Panc1 (cell line): ENCODE measurements around the gene CEP131. TPM values are rescaled to one million over a fixed set of nuclear protein-coding genes. Genes with fewer than 3 reads are reported as not detected.

Experiments used
- ATAC-seq: fragments of 200-7000 bp; cut with Tn5 transposase; 2 replicates; pipeline ENCODE4 v1.9.1; 2020; ENCODE audit warnings: mild to moderate bottlenecking, moderate library complexity
- BruUV-seq: library from RNA; stranded (reverse); fragments of 400-500 nt; replicated peaks from 2 replicates; lab custom pipeline; 2021; lab: Mats Ljungman, UMichigan
- CTCF ChIA-PET: fragments of 300-600 bp; sonication (Branson Sonifier 250); formaldehyde crosslinking; loops from one replicate; lab custom pipeline; 2022; ENCODE audit warnings: antibody characterized with exemption; lab: Charles Lee
- POLR2A ChIA-PET: fragments of 300-600 bp; sonication (Branson Sonifier 250); formaldehyde crosslinking; loops from one replicate; lab custom pipeline; 2022; ENCODE audit warnings: antibody characterized with exemption; lab: Charles Lee
- DNase-seq: peaks from one replicate; pipeline ENCODE4 v3.0.0-alpha.2; 2010; ENCODE audit warnings: low read depth, low spot score
- H3K27ac ChIP-seq: 2 replicates; pipeline ENCODE4 v1.5.1; 2011; ENCODE audit warnings: mild to moderate bottlenecking, low read length, inconsistent platforms
- H3K27me3 ChIP-seq: fragments of 200-500 bp; sonication (Bioruptor generic); 2 replicates; pipeline ENCODE4 v1.6.0; 2014; ENCODE audit warnings: low read length, inconsistent platforms; ENCODE audit not compliant: control insufficient read depth, insufficient read depth
- H3K36me3 ChIP-seq: fragments of 200-500 bp; sonication (Bioruptor generic); 2 replicates; pipeline ENCODE4 v1.5.1; 2014; ENCODE audit warnings: inconsistent platforms, mild to moderate bottlenecking, low read length, moderate library complexity; ENCODE audit not compliant: control insufficient read depth, insufficient read depth
- H3K4me1 ChIP-seq: 2 replicates; pipeline ENCODE4 v1.5.1; 2011; ENCODE audit warnings: inconsistent platforms, mild to moderate bottlenecking, low read length, moderate library complexity; ENCODE audit not compliant: control insufficient read depth, insufficient read depth
- H3K4me3 ChIP-seq, 2 experiments: 2 replicates each; pipeline ENCODE4 v1.5.1; 2011 to 2012; ENCODE audit warnings: low read depth in 2 of 2, low read length in 2 of 2, mild to moderate bottlenecking in 2 of 2, inconsistent platforms in 1 of 2, moderate library complexity in 1 of 2
- H3K9me3 ChIP-seq: fragments of 200-500 bp; sonication (Bioruptor generic); 2 replicates; pipeline ENCODE4 v1.5.1; 2014; ENCODE audit warnings: low read depth, mild to moderate bottlenecking, inconsistent platforms, low read length, moderate library complexity; ENCODE audit not compliant: control insufficient read depth, insufficient read depth
- POLR2AphosphoS5 ChIP-seq: IDR thresholded peaks from 2 replicates; pipeline ENCODE4 v1.6.1; 2012; ENCODE audit warnings: mild to moderate bottlenecking, low read depth, low read length, moderate library complexity
- SIN3A ChIP-seq: IDR thresholded peaks from 2 replicates; pipeline ENCODE4 v1.6.1; 2012; ENCODE audit warnings: low read depth, mild to moderate bottlenecking, low read length, moderate library complexity, borderline replicate concordance; ENCODE audit not compliant: insufficient read depth
- TCF7L2 ChIP-seq: IDR thresholded peaks from 2 replicates; pipeline ENCODE4 v1.6.1; 2011; ENCODE audit warnings: mild to moderate bottlenecking, low read depth, low read length, inconsistent platforms
- in situ Hi-C: cut with HindIII; loops from 2 replicates; pipeline ENCODE4 v1.10.0; 2016; ENCODE audit warnings: low sequenced_read_pairs, low pct_unique_long_range_greater_than_20kb
- intact Hi-C: fragments of 100-400 bp; cut with micrococcal nuclease; formaldehyde crosslinking; loops from one replicate; pipeline ENCODE4 v1.10.0; 2022; ENCODE audit not compliant: unreplicated experiment
- total RNA-seq: library from RNA; stranded (reverse); gene quantifications from one replicate; pipeline ENCODE4 v1.2.1, GENCODE V29; 2021; ENCODE audit not compliant: unreplicated experiment
- TF ChIP-seq, protein P1 (sequence below): fragments of 450-650 bp; IDR thresholded peaks from 2 replicates; pipeline ENCODE4 v1.5.1; 2017; ENCODE audit warnings: mild to moderate bottlenecking
- TF ChIP-seq, protein P2 (sequence below), 2 experiments: IDR thresholded peaks; 2 replicates each; pipeline ENCODE4 v1.6.1; 2011 to 2012; ENCODE audit warnings: low read depth in 2 of 2, control low read depth in 1 of 2, low read length in 1 of 2, mild to moderate bottlenecking in 1 of 2, moderate library complexity in 1 of 2; ENCODE audit not compliant: insufficient read depth in 1 of 2

The CEP131 gene
- total RNA-seq, 1 experiment from 2014 or later, result 26.0 TPM

DNA sequence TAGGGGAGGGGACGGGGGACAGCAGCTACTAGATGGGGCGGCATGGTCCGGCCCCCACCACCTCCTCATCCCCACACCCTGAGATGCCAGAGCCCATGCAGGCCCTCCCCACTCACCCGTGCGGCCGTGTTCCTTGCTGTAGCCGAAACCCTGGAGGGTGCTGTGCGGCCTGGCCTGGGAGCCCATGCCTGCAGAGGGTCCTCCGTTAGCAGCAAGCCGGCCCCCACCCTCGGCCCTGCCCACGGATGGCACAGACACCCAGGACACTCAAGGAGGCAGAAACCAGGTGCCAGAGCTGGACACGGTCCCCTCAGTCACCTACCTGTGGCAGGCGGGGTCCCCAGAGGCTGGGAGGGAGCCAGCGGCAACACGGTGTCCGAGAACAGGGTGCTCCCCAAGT lies 10.6 kb upstream of the CEP131 start:
- ChIA-PET CTCF (no interaction called here), POLR2A (no interaction called here)
- DNase-seq, result no peak
- TF ChIP-seq POLR2AphosphoS5, result no peak
- TF ChIP-seq, protein P1, sequence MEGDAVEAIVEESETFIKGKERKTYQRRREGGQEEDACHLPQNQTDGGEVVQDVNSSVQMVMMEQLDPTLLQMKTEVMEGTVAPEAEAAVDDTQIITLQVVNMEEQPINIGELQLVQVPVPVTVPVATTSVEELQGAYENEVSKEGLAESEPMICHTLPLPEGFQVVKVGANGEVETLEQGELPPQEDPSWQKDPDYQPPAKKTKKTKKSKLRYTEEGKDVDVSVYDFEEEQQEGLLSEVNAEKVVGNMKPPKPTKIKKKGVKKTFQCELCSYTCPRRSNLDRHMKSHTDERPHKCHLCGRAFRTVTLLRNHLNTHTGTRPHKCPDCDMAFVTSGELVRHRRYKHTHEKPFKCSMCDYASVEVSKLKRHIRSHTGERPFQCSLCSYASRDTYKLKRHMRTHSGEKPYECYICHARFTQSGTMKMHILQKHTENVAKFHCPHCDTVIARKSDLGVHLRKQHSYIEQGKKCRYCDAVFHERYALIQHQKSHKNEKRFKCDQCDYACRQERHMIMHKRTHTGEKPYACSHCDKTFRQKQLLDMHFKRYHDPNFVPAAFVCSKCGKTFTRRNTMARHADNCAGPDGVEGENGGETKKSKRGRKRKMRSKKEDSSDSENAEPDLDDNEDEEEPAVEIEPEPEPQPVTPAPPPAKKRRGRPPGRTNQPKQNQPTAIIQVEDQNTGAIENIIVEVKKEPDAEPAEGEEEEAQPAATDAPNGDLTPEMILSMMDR, result no peak
- TF ChIP-seq, protein P2, sequence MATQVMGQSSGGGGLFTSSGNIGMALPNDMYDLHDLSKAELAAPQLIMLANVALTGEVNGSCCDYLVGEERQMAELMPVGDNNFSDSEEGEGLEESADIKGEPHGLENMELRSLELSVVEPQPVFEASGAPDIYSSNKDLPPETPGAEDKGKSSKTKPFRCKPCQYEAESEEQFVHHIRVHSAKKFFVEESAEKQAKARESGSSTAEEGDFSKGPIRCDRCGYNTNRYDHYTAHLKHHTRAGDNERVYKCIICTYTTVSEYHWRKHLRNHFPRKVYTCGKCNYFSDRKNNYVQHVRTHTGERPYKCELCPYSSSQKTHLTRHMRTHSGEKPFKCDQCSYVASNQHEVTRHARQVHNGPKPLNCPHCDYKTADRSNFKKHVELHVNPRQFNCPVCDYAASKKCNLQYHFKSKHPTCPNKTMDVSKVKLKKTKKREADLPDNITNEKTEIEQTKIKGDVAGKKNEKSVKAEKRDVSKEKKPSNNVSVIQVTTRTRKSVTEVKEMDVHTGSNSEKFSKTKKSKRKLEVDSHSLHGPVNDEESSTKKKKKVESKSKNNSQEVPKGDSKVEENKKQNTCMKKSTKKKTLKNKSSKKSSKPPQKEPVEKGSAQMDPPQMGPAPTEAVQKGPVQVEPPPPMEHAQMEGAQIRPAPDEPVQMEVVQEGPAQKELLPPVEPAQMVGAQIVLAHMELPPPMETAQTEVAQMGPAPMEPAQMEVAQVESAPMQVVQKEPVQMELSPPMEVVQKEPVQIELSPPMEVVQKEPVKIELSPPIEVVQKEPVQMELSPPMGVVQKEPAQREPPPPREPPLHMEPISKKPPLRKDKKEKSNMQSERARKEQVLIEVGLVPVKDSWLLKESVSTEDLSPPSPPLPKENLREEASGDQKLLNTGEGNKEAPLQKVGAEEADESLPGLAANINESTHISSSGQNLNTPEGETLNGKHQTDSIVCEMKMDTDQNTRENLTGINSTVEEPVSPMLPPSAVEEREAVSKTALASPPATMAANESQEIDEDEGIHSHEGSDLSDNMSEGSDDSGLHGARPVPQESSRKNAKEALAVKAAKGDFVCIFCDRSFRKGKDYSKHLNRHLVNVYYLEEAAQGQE (IDR thresholded peaks at IDR 0.05; ENCODE audit: insufficient read depth in 1 of 2, low read depth in 2 of 2, low read length in 1 of 2), result no peak
- no peak for TF ChIP-seq TCF7L2
- no peak for TF ChIP-seq SIN3A
- Histone ChIP-seq H3K27ac (no peak overlapping the region), H3K4me3 (no peak overlapping the region), H3K9me3 (no peaks in the 10 kb centered on the region), H3K4me1 (peaks cover 18% of the 10 kb centered on the region), H3K27me3 (no peaks in the 10 kb centered on the region), H3K36me3 (peaks cover 2% of the 10 kb centered on the region; the same call in 1 of the 2 replicates)
- ATAC-seq, result no peak
- intact Hi-C loops (no loop called here), in situ Hi-C loops (no loop called here)
- BruUV-seq, result no TSS peak

- in situ Hi-C loops, result no loop called here
- no peak for DNase-seq
- TF ChIP-seq TCF7L2, result no peak
- TF ChIP-seq SIN3A, result no peak
- TF ChIP-seq POLR2AphosphoS5, result no peak
- TF ChIP-seq, protein P1, result no peak
- no TSS peak for BruUV-seq
- ChIA-PET POLR2A (no interaction called here), CTCF (no interaction called here)
- Histone ChIP-seq H3K4me1 (peaks cover 14% of the 10 kb centered on the region), H3K27me3 (no peaks in the 10 kb centered on the region), H3K4me3 (no peak overlapping the region), H3K9me3 (no peaks in the 10 kb centered on the region), H3K27ac (no peak overlapping the region), H3K36me3 (no peaks in the 10 kb centered on the region)
- no peak for ATAC-seq
- intact Hi-C loops, result no loop called here
Measured at GRCh38 chr17:81232616-81233241, 10.0 kb upstream of the CEP131 start.
